ENCODE results near the gene JUP. TPM values are rescaled to one million over a fixed set of nuclear protein-coding genes. Genes with fewer than 3 reads are reported as not detected.

Gene JUP
- total RNA-seq, 4 donors from 2014 or later: 24.5 to 56.6 (median 46.4) TPM

- no peaks in the 10 kb centered on the region for H3K4me1 ChIP-seq
- H3K36me3 ChIP-seq: no peaks in the 10 kb centered on the region
- H3K27ac ChIP-seq (replicated peaks in 1 of 4): no peak overlapping the region
- H3K4me3 ChIP-seq: no peak overlapping the region
- no peak for DNase-seq (ENCODE audit: extremely low spot score)
- 91% methylated on average over 8 of the region's 12 CpGs for WGBS
- no peaks in the 10 kb centered on the region for H3K9me3 ChIP-seq
- intact Hi-C loops (cut with DNase I): no loop called here
- peaks cover 0 to 52% (median 3%) of the 10 kb centered on the region in 4 donors for H3K27me3 ChIP-seq
- no peak for TF ChIP-seq POLR2A (IDR thresholded peaks at IDR 0.05; ENCODE audit: low read depth)
Measured at GRCh38 chr17:41728056-41728455, 58.5 kb downstream of the JUP start.

GRCh38 chr17:41725134-41725533 lies 61.4 kb downstream of the JUP start:
- peaks cover 0 to 32% (median 0%) of the 10 kb centered on the region in 4 donors for H3K27me3 ChIP-seq
- 92% methylated on average over 5 of the region's 5 CpGs for WGBS

GRCh38 chr17:41724476-41725050 lies 61.9 kb downstream of the JUP start:
- no peaks in the 10 kb centered on the region for H3K36me3 ChIP-seq
- no peaks in the 10 kb centered on the region for H3K9me3 ChIP-seq
- TF ChIP-seq POLR2A (IDR thresholded peaks at IDR 0.05; ENCODE audit: low read depth) (no peak), EP300 (IDR thresholded peaks at IDR 0.05) (no peak), POLR2AphosphoS5 (IDR thresholded peaks at IDR 0.05) (no peak), CTCF (IDR thresholded peaks at IDR 0.05) (no peak)
- intact Hi-C loops (cut with DNase I): no loop called here
- no peak for DNase-seq (ENCODE audit: extremely low spot score)
- no peaks in the 10 kb centered on the region for H3K4me1 ChIP-seq
- no peak overlapping the region for H3K4me3 ChIP-seq
- 58% methylated on average over 15 of the region's 17 CpGs for WGBS
- H3K27me3 ChIP-seq: peaks cover 0 to 30% (median 0%) of the 10 kb centered on the region in 4 donors
- H3K27ac ChIP-seq (replicated peaks in 1 of 4): no peak overlapping the region

More at GRCh38 chr17:41725134-41725533, 61.4 kb downstream of the JUP start:
- no peak overlapping the region for H3K27ac ChIP-seq (replicated peaks in 1 of 4)
- no peak for TF ChIP-seq POLR2AphosphoS5 (IDR thresholded peaks at IDR 0.05)
- no peak for TF ChIP-seq CTCF (IDR thresholded peaks at IDR 0.05)
- no peak for TF ChIP-seq POLR2A (IDR thresholded peaks at IDR 0.05; ENCODE audit: low read depth)
- TF ChIP-seq EP300 (IDR thresholded peaks at IDR 0.05): no peak
- DNase-seq (ENCODE audit: extremely low spot score): no peak
- intact Hi-C loops (cut with DNase I): no loop called here
- no peaks in the 10 kb centered on the region for H3K36me3 ChIP-seq
- H3K4me3 ChIP-seq: no peak overlapping the region
- H3K4me1 ChIP-seq: no peaks in the 10 kb centered on the region
- H3K9me3 ChIP-seq: no peaks in the 10 kb centered on the region

- intact Hi-C loops (cut with DNase I): no loop called here
- no peak for DNase-seq (ENCODE audit: extremely low spot score)
- WGBS: 74% methylated on average over 8 of the region's 12 CpGs
- Histone ChIP-seq H3K4me1 (no peaks in the 10 kb centered on the region), H3K9me3 (no peaks in the 10 kb centered on the region), H3K4me3 (no peak overlapping the region), H3K36me3 (no peaks in the 10 kb centered on the region), H3K27ac (replicated peaks in 1 of 4) (no peak overlapping the region), H3K27me3 (peaks cover 0 to 30% (median 0%) of the 10 kb centered on the region in 4 donors)
- TF ChIP-seq CTCF (IDR thresholded peaks at IDR 0.05) (no peak), POLR2A (IDR thresholded peaks at IDR 0.05; ENCODE audit: low read depth) (no peak), POLR2AphosphoS5 (IDR thresholded peaks at IDR 0.05) (no peak), EP300 (IDR thresholded peaks at IDR 0.05) (no peak)
Measured at GRCh38 chr17:41723801-41724475, 62.6 kb downstream of the JUP start.

- Histone ChIP-seq H3K4me3 (no peak overlapping the region), H3K9me3 (no peaks in the 10 kb centered on the region), H3K4me1 (no peaks in the 10 kb centered on the region), H3K27me3 (peaks cover 0 to 20% (median 0%) of the 10 kb centered on the region in 4 donors), H3K27ac (replicated peaks in 1 of 4) (no peak overlapping the region), H3K36me3 (no peaks in the 10 kb centered on the region)
- intact Hi-C loops (cut with DNase I): no loop called here
- no peak for TF ChIP-seq POLR2A (IDR thresholded peaks at IDR 0.05; ENCODE audit: low read depth)
- TF ChIP-seq EP300 (IDR thresholded peaks at IDR 0.05): no peak
- no peak for TF ChIP-seq POLR2AphosphoS5 (IDR thresholded peaks at IDR 0.05)
- no peak for TF ChIP-seq CTCF (IDR thresholded peaks at IDR 0.05)
- 85% methylated on average over 7 of the region's 7 CpGs for WGBS
- no peak for DNase-seq (ENCODE audit: extremely low spot score)
Measured at GRCh38 chr17:41722231-41722630, 64.3 kb downstream of the JUP start.
